GM12878 (cell line): ENCODE measurements around the gene HOPX. TPM values are rescaled to one million over a fixed set of nuclear protein-coding genes. Genes with fewer than 3 reads are reported as not detected.

Experiments used
- ATAC-seq: fragments of 200-7000 bp; cut with Tn5 transposase; 3 replicates; pipeline ENCODE4 v1.9.1; 2020; ENCODE audit warnings: mild to moderate bottlenecking, moderate library complexity
- BruUV-seq: library from RNA; stranded (reverse); fragments of 400-500 nt; replicated peaks from 2 replicates; lab custom pipeline; 2021; lab: Mats Ljungman, UMichigan
- CTCF ChIA-PET: fragments of 300-600 bp; sonication (Branson Sonifier 250); formaldehyde crosslinking; extraction: SDS; loops from one replicate; lab custom pipeline; 2021; ENCODE audit warnings: inconsistent platforms; lab: Yijun Ruan, JAX
- POLR2A ChIA-PET: fragments of 350-600 bp; formaldehyde crosslinking; extraction: SDS; loops from one replicate; lab custom pipeline; 2021; ENCODE audit warnings: inconsistent platforms; lab: Charles Lee
- RAD21 ChIA-PET: fragments of 300-600 bp; sonication (Branson Sonifier 250); formaldehyde crosslinking; loops from one replicate; lab custom pipeline; 2023; ENCODE audit warnings: antibody characterized with exemption; ENCODE audit not compliant: unreplicated experiment; lab: Charles Lee
- SMC1A ChIA-PET: fragments of 300-600 bp; sonication (Branson Sonifier 250); formaldehyde crosslinking; loops from one replicate; lab custom pipeline; 2023; ENCODE audit not compliant: unreplicated experiment, uncharacterized antibody; lab: Charles Lee
- DNase-seq: peaks from one replicate; pipeline ENCODE4 v3.0.0-alpha.2; 2011; ENCODE audit warnings: low read depth, low spot score
- FAIRE-seq: peaks from 3 replicates; lab custom pipeline; 2011; peaks lifted over from hg19 to GRCh38; lab: Jason Lieb, UNC
- H2AFZ ChIP-seq: 2 replicates; pipeline ENCODE4 v1.6.0; 2011; ENCODE audit warnings: low read depth, low read length, control low read depth; ENCODE audit not compliant: control insufficient read depth
- H3K27ac ChIP-seq: 2 replicates; pipeline ENCODE4 v1.5.1; 2011; ENCODE audit warnings: control low read depth; ENCODE audit not compliant: control insufficient read depth, insufficient read depth
- H3K27me3 ChIP-seq, 2 experiments: replicated peaks in 1 of 2; 2 replicates each; pipeline versions ENCODE4 v1.6.0 to v1.6.1; 2011; ENCODE audit warnings: low read length in 1 of 2; ENCODE audit not compliant: control insufficient read depth in 2 of 2, insufficient read depth in 2 of 2
- H3K36me3 ChIP-seq, 2 experiments: 2 replicates each; pipeline ENCODE4 v1.5.1; 2011; ENCODE audit warnings: low read length in 1 of 2; ENCODE audit not compliant: control insufficient read depth in 2 of 2, insufficient read depth in 2 of 2
- H3K4me1 ChIP-seq: 2 replicates; pipeline ENCODE4 v1.6.1; 2011; ENCODE audit warnings: mild to moderate bottlenecking, low read length, moderate library complexity, mixed read lengths; ENCODE audit not compliant: control insufficient read depth, insufficient read depth
- H3K4me2 ChIP-seq: 2 replicates; pipeline ENCODE4 v1.6.0; 2011; ENCODE audit warnings: control low read depth; ENCODE audit not compliant: control insufficient read depth, insufficient read depth
- H3K4me3 ChIP-seq: fragments of 200-600 bp; sonication (generic); 2 replicates; pipeline ENCODE4 v1.5.1; 2016
- H3K79me2 ChIP-seq: 2 replicates; pipeline ENCODE4 v1.6.0; 2011; ENCODE audit warnings: low read length; ENCODE audit not compliant: control insufficient read depth, insufficient read depth
- H3K9ac ChIP-seq: 2 replicates; pipeline ENCODE4 v1.8.0; 2011; ENCODE audit warnings: low read length, control low read depth, mixed read lengths; ENCODE audit not compliant: control insufficient read depth, insufficient read depth
- H3K9me3 ChIP-seq: replicated peaks from 3 replicates; pipeline ENCODE4 v1.5.1; 2011; ENCODE audit warnings: mild to moderate bottlenecking, low read length; ENCODE audit not compliant: control insufficient read depth, insufficient read depth
- H4K20me1 ChIP-seq: 2 replicates; pipeline ENCODE4 v1.6.0; 2011; ENCODE audit not compliant: control insufficient read depth, insufficient read depth
- CEBPB ChIP-seq, 2 experiments: fragments of 150-350 bp in 1 of 2; IDR thresholded peaks; 2 replicates each; pipeline ENCODE4 v1.6.1; 2012 to 2014; ENCODE audit warnings: low read depth in 2 of 2, low read length in 2 of 2, borderline replicate concordance in 1 of 2, inconsistent platforms in 1 of 2
- FOXM1 ChIP-seq: IDR thresholded peaks from 2 replicates; pipeline ENCODE4 v1.6.1; 2012; ENCODE audit warnings: low read depth, mild to moderate bottlenecking, inconsistent platforms, low read length, moderate library complexity
- IKZF1 ChIP-seq: fragments of 450-650 bp; conservative IDR thresholded peaks from 2 replicates; pipeline ENCODE4 v1.6.1; 2017; ENCODE audit warnings: antibody characterized with exemption, mild to moderate bottlenecking
- IRF3 ChIP-seq: fragments of 450-650 bp; IDR thresholded peaks from 2 replicates; pipeline ENCODE4 v1.6.1; 2014; ENCODE audit warnings: mild to moderate bottlenecking
- IRF4 ChIP-seq: IDR thresholded peaks from 2 replicates; pipeline ENCODE4 v1.6.1; 2011; ENCODE audit warnings: low read depth, low read length
- WGBS: methylation state at CpG from one replicate; pipeline ENCODE4 v1.1.6; 2016; ENCODE audit warnings: low lambda C conversion rate; ENCODE audit not compliant: insufficient replicate concordance, insufficient coverage; ENCODE audit errors: missing lambda C conversion rate; 5-methylcytosine and 5-hydroxymethylcytosine counted together
- in situ Hi-C: fragments of 300-500 bp; cut with MboI; formaldehyde crosslinking; loops from 9 replicates; pipeline ENCODE4 v1.14.3; 2018; ENCODE audit warnings: mixed read lengths
- intact Hi-C: fragments of 100-400 bp; cut with micrococcal nuclease; formaldehyde crosslinking; loops from one replicate; pipeline ENCODE4 v1.14.2; 2022; ENCODE audit not compliant: unreplicated experiment
- polyA plus RNA-seq, 11 experiments: library from polyadenylated mRNA; depleted of rRNA in 4 of 11; unstranded in 6 of 11; stranded (reverse) in 5 of 11; fragments of >200 nt; fragmentation: Nextera tagmentation in 4 of 11; fragmentation: Illumina TruSeq in 1 of 11; extraction: Ambion mirVana in 4 of 11; extraction: Trizol in 1 of 11; gene quantifications; 1 replicate in 1 of 11; 2 replicates in 10 of 11; pipeline versions ENCODE4 v1.2.1 to v1.2.3, GENCODE V29; 2011 to 2016; ENCODE audit warnings: inconsistent platforms in 2 of 11, missing spikeins in 2 of 11, low read depth in 1 of 11
- total RNA-seq, 4 experiments: library from RNA; depleted of rRNA in 3 of 4; stranded (reverse); fragments of >200 nt in 3 of 4; fragmentation: Illumina TruSeq in 1 of 4; extraction: Trizol in 1 of 4; gene quantifications; 2 replicates each; pipeline versions ENCODE4 v1.2.1 to v1.2.3, GENCODE V29; 2013 to 2021
- TF ChIP-seq, protein P1 (sequence below), 3 experiments: IDR thresholded peaks in 2 of 3; conservative IDR thresholded peaks in 1 of 3; 2 replicates each; pipeline ENCODE4 v1.5.1; 2011; ENCODE audit warnings: low read depth in 3 of 3, low read length in 3 of 3, mild to moderate bottlenecking in 3 of 3, control low read depth in 2 of 3, moderate library complexity in 2 of 3, inconsistent platforms in 1 of 3, mixed read lengths in 1 of 3; ENCODE audit not compliant: control insufficient read depth in 2 of 3, insufficient read depth in 1 of 3; ENCODE audit errors: extremely low read depth in 1 of 3

Gene HOPX
- total and polyA plus RNA-seq, 10 of the 15 experiments (the other 5 are each of a cell fraction or from before 2014, with no cell fraction given), result 0.11 to 0.40 (median 0.23) TPM; not detected in 4

GRCh38 chr4:56628592-56628991 lies 52.5 kb downstream of the HOPX start:
- RAD21 ChIA-PET, result no interaction called here
- Histone ChIP-seq H3K4me3 (no peak overlapping the region), H3K79me2 (no peaks in the 10 kb centered on the region), H3K9me3 (peaks cover 1% of the 10 kb centered on the region; the same call in 1 of the 3 replicates), H3K9ac (no peak overlapping the region), H3K4me1 (no peaks in the 10 kb centered on the region), H4K20me1 (no peaks in the 10 kb centered on the region), H3K27me3 (no peaks in the 10 kb centered on the region; a peak in 1 of 4 replicates), H2AFZ (no peak overlapping the region), H3K4me2 (no peak overlapping the region)
- WGBS, result 42% methylated on average over 1 of the region's 1 CpG
- ATAC-seq (no peak), DNase-seq (no peak), FAIRE-seq (no peak)
- in situ Hi-C loops, result no loop called here
- POLR2A ChIA-PET, result no interaction called here
- intact Hi-C loops, result no loop called here
- SMC1A ChIA-PET, result interaction anchor here (1.2 to 1.9 kb wide), 2 partner anchors 9 to 171 kb away, joined by 3 to 7 read pairs; no protein-coding TSS in a partner anchor
- CTCF ChIA-PET, result interaction anchor here (0.6 to 2.0 kb wide), 3 partner anchors 46 to 349 kb away, joined by 3 to 11 read pairs (median 3); partner anchors contain the start of gene NOA1
- BruUV-seq, result no TSS peak
- TF ChIP-seq IKZF1 (no peak), FOXM1 (no peak), CEBPB (IDR thresholded peaks at IDR 0.05; ENCODE audit: borderline replicate concordance in 1 of 2, low read depth in 2 of 2, low read length in 2 of 2) (no peak), IRF4 (no peak), IRF3 (no peak)
- TF ChIP-seq, protein P1, sequence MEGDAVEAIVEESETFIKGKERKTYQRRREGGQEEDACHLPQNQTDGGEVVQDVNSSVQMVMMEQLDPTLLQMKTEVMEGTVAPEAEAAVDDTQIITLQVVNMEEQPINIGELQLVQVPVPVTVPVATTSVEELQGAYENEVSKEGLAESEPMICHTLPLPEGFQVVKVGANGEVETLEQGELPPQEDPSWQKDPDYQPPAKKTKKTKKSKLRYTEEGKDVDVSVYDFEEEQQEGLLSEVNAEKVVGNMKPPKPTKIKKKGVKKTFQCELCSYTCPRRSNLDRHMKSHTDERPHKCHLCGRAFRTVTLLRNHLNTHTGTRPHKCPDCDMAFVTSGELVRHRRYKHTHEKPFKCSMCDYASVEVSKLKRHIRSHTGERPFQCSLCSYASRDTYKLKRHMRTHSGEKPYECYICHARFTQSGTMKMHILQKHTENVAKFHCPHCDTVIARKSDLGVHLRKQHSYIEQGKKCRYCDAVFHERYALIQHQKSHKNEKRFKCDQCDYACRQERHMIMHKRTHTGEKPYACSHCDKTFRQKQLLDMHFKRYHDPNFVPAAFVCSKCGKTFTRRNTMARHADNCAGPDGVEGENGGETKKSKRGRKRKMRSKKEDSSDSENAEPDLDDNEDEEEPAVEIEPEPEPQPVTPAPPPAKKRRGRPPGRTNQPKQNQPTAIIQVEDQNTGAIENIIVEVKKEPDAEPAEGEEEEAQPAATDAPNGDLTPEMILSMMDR (IDR thresholded peaks at IDR 0.05 in 2 of 3, conservative IDR thresholded peaks at IDR 0.05 in 1 of 3; ENCODE audit: control insufficient read depth in 2 of 3, extremely low read depth in 1 of 3, insufficient read depth in 1 of 3, low read depth in 3 of 3, low read length in 3 of 3), result no peak
- TF ChIP-seq, all 136 proteins: peak for 0
- Histone ChIP-seq H3K27ac (no peak overlapping the region), H3K36me3 (no peaks in the 10 kb centered on the region)
